Stromal cell of bone marrow (primary cell): Measurements from ENCODE around the gene TSR1.
A peak's percentile ranks its signal among the peaks of the same experiment; 100 is the strongest.
"Not testable (repeated sequence)": the region's sequence is repeated elsewhere in the genome, so short reads cannot be mapped to it uniquely, and the experiment has no call there.

Experiments used
- DNase-seq: peaks from one replicate; pipeline ENCODE4 v3.0.0-alpha.2; 2012; ENCODE audit warnings: low read depth

Gene TSR1

DNA sequence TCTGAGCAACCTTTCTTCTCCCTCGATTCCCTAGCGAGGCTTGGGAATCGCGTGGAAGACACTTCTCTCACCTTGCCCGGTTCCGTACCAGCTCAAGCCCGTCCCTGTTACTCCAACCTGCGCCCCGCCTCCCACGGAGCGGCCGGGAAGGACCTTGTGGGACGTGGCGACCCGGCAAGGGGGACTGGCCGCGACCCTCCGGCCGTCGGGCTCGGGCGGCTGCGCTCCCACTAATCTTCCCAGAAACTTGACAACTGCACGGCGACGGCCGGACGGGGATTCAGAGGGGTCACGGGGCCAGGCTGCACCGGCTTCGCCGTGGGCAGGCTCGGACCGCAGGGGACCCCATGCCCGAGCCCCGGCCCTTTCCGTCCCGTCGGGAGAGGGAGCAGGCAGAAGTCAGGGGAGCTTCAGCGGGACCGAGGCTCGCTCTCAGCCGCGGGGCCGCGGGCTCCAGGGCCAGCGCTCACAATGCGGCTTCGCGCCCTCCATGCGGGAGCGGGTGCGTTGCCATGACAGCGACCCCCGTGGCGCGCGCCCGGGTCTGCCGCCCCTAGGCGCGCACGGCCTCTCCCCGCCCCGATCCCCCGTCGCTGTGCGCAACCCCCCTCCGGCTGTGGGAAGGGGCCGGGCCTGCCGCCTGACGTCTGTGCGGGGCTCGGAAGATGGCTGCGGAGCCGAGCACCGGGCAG, 741 bp upstream of the TSR1 start, which contains the start of gene SGSM2:
Gene SGSM2, plus strand, starts transcription at position 650 of the 692 bp plus-strand sequence. CDS start 188 bp downstream, outside the sequence.
- no peak for DNase-seq

DNA sequence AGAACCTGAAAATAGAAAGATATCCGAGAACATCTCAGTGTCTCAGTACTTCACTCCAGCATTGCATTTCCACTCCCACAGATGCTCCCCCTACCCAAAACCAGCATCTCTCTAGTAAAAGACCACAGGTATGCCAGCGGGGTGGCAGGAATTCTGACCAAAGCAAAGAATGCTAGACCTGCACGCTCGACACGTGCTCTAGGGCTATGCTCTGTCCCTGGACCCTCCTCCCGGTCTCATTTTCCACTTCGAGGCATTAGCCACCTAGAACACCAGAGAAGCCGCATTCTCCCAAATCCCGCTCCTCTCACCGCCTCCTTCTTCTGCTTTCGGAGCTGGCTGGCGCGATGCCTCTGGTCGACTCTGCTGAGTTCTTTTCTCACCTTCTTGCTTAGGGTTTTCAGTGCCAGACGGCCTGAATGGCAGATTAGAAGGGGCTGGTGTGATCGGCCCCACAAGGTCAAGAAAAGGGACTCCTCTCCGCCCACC, 487 bp downstream of the TSR1 start:
- no peak for DNase-seq

DNA sequence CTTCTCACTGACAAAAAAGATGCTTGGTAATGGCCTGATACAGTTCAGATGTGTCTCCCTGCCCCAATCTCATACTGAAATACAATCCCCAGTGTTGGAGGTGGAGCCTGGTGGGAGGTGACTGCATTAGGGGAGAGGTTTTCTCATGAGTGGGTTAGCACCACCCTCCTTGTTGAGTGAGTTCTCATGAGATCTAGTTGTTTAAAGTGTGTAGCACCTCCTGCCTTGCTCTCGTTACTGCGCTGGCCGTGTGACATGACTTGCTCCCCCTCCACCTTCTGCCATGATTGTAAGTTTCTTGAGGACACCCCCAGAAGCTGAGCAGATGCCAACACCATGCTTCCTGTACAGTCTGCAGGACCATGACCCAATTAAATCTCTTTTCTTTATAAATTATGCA, 5.0 kb downstream of the TSR1 start:
- no peak for DNase-seq

DNA sequence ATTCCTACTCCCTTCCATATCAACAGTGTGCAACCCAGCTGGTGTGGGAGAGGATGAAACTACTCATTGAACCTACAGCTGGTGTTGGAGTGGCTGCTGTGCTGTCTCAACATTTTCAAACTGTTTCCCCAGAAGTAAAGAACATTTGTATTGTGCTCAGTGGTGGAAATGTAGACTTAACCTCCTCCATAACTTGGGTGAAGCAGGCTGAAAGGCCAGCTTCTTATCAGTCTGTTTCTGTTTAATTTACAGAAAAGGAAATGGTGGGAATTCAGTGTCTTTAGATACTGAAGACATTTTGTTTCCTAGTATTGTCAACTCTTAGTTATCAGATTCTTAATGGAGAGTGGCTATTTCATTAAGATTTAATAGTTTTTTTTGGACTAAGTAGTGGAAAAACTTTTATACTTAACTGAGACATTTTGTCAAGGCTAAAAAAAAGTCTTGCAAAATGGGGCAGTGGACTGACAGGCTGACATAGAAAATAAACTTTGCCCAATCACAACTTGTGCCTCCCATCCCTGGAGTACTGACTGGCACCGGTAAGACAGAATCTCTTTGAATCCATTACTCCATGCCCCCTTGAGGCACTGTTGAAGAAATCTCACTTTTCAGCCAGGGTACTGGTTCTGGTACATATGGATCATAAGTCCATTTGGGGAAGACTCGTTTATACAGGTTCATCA, 12.5 kb downstream of the TSR1 start:
- no peak for DNase-seq

DNA sequence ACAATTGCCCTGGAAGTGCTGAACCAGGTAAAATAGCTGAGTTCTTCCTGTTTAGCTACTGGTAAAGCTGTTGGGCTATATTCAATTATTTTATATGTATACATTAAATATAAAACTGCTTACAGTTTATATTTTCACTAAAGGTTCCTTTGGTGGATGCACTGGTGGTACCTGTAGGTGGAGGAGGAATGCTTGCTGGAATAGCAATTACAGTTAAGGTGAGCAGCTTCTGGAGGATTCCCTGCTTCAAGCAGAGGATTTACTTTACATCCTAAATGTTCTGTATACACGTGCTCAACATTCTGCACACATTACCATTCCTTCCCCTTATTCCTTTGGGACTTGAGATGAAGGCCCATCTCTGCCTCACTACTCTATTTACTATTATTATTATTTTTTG, 14.9 kb downstream of the TSR1 start:
- no peak for DNase-seq

DNA sequence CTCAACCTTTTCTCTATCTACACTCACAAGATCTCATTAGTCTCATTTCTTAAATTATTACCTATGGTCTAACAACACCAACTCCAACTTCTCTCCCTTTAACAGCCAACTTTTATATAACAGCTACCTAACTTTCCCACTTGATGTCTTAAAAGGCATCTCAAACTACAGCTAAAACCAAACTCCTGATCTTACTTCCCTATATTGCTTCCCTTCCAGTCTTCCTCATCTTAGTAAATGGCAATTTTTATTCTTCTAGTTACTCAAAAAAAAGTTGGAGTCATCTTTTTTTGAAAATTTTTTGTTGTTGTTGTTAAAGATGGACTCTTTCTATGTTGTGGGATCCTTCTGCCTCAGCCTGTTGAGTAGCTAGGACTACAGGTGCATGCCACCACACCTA, 17.2 kb downstream of the TSR1 start:
- no peak for DNase-seq

DNA sequence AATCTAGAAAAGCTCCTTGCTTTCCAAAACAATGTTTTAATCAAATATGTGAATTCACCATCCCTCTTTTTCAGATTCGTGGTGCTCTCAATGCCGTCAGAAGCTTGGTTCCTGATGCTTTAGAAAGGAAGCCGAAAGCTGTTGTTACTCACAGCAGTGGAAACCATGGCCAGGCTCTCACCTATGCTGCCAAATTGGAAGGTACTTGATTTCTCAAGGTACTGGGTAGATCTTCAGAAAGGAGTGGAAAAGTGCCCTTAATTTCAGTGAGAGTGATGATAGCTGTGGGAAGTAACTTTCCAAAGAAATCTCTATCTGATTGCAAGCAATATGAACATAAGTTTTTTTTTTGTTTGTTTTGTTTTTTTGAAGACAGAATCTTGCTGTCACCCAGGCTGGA, 18.5 kb downstream of the TSR1 start:
- no peak for DNase-seq

DNA sequence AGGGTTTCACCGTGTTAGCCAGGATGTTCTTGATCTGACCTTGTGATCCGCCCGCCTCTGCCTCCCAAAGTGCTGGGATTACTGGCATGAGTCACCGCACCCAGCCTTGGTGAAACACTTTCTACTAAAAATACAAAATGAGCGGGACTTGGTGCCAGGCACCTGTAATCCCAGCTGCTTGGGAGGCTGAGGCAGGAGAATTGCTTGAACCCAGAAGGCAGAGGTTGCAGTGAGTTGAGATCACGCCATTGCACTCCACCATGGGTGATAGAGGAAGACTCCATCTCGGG, 19.4 kb downstream of the TSR1 start:
- DNase-seq, result not testable (repeated sequence)

DNA sequence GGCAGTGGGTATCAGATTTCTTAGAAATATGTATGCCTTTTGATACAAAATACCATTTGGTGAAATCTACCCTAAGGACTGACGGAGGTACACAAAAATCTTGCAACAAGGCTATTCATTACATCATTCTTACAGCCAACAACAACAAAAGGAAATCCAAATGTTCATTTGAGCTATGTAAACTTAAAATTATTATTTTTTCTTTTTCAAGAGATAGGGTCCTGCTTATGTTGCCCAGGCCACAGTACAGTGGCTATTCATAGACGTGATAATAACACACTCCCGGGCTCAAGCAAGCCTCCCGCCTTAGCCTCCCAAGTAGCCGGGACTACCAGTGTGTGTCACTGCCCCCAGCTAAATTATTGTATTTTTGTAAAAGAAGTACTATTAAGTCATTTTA, 23.5 kb downstream of the TSR1 start:
- DNase-seq, result no peak

DNA sequence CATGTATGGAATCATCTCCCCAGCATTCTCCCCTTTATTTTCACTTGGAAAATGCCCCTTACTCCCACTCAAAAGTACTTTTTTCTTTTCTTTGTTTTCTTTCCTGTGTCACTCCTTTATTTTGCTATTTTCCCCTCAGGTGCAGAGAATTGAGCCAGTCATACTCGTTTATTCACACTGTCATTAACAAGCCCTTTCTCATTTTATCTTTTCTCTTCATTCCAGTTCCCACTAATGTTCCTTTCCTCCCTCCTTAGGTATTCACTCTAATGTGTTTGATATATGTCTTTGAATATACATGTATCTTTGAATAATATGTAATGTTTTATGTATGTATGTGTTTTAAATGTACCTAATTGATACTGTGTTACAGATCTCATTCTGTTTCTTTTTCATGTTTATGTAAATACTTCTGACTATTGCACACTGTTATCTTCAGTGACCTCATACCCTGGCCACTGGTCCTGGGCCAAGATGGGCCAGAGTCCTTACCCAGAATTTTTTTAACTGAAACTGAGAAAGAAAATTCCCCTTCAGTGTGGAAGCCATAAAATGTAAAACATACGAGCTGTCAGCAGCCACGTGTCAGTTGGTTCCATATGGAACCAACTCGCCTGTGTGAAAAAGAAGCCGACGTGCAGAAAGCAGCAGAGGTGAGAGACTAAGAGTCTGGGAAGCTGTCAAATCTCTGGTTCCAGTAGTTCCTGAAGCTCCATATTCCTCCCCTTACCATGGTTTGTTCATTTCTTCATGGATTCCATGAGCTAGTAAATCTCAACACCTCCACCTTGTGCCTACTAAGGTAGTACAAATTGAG, 26.7 kb downstream of the TSR1 start:
- DNase-seq, result no peak

DNA sequence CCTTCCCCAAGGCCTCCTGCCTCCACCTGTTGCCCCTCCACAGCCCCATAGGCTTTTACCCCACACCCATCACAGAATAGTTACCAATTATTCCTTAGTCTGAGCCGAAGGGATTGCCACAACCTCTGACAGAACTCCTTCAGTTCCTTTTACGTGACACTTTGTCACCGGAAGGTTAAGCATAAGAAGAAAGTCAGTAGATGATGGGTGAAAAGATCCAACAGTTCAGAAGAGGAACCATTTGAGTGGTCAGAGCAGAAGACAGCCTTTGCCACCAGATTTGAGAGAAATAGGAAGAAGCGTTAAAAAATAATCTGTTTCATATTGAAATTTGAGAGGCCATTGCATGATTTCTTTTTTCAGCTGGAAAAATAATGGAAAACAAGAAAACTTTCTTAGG, 31.3 kb downstream of the TSR1 start:
- DNase-seq, result no peak

DNA sequence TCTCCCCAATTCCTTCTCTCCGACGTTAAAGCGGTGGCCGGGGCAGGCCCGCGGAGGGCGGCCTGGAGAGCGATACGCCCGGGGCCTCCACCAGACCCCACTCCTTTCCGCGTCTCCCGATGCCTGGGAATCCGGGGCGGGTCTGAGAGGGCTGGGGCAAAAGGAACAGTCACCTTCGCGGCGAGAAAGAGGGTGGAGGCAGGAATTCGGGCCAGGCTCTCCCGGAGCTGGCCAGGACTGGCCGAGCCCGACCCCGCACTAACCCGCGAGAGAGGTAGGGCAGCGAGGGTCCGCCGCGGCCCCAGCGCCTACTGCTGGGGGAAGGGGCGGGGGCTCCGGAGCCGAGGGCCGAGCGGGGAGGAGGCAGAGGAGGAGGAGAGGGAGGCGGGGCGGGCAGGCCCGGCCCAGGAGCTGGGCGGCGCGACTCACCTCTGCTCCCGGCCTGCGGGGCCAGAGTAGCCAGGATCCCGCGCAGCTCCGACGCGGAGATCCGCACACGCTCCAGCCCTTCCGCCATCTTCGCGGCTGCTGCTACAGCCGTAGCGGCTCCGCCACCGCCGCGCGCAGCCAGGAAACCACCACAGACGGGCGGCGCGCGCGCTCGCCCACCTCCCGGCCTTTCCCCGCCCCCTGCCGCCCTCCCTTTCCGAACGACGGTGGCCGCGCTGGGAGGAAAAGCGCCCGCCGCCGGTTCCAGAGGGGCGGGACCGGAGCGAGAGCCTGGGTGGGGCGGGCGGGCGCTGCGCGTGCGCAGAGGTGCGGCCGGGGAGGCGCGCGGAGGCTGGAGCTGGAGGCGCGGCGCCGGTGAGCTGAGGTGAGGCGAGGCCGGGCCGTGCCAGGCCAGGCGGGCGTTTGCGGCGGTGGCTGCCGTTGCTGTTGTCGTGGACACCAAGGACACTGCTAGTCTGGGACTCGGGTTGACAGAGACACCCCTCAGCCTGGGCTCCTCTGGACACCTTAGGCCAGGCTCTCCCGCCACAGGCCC, 32.8 kb downstream of the TSR1 start, which contains the start of the genes SMG6 and SRR:
Gene SMG6, minus strand, starts transcription at position 582 of the 985 bp plus-strand sequence. Its CDS starts 65 bp downstream, at position 517.
Gene SRR, plus strand, starts transcription at position 747 of the 985 bp plus-strand sequence. CDS start 11,611 bp downstream, outside the sequence.
- DNase-seq, result peak; percentile 79

DNA sequence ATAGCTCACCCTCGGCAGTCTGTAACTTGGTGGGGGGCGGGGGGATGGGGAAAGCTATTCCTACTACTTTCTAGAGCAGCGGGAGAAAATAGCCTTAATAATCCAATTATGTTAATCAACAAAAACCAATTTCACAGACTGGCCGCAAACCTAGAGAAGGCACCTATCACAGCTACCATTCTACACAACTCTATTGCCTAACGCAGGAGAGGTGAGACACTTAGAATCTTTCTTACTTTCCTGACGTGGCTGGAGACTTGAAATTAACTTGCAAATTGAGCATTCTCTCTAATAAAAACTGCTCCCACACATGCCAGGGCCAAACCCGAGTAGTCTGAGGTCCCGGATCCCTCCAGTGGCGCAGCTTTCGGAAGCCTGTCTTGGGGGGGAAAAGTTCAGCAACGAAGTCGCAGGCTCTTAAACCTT, 33.5 kb downstream of the TSR1 start:
- DNase-seq, result no peak

DNA sequence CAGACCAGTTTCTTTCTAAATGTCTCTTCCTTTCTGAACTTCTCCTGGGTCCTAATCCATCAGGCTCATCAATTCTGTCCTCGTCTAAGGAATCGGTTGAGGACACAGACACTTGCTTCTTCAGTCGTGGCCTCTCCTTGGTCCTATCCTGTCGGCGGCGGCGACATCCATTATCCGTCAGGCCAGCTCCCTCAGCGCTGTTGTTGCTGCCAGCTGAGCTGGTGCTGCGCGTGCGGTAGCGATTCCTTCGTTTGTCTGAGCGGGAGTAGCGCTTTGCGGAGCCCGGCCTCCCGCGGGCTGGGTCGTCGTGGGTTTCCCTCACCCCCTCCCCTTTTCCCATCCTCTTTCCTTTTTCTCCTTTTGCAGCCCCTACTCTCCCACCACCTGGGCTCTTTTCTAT, 36.5 kb downstream of the TSR1 start:
- DNase-seq, result no peak

DNA sequence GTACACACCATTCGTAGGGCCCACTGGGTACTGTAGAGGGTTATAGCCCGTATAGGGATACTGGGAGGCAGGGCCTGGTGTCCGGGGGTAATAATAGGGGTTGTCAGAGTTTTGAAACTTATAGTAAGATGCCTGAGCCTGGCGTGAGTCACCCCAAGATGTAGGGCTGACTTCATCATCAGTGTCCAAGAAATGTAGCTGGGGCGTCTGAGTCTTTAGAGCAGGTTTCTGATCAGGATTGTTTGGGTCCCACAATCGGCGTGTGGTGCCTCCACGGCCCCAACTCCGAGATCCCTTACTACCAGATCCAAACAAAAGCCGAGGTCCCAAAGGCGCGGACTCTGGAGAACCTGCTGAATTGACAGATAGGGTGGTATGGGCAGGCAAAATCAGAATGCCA, 37.1 kb downstream of the TSR1 start:
- DNase-seq, result no peak

DNA sequence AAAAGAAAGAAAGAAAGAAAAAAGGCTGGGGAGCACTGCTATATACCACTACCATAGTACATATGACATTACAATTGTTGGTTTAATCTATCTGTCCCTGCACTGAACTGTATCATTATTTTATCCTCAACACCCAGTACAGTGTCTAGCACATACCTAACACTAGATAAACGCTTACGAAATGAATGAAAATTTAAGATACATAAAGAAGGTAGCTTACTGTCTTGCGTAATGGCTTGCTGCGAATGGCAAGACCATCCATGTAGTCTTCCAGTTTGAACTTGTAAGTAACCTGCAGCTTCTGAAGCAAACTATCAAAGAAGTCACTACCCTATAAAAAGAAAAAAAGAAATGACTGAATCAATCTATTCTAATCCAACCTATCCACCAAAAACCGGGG, 39.2 kb downstream of the TSR1 start:
- no peak for DNase-seq

DNA sequence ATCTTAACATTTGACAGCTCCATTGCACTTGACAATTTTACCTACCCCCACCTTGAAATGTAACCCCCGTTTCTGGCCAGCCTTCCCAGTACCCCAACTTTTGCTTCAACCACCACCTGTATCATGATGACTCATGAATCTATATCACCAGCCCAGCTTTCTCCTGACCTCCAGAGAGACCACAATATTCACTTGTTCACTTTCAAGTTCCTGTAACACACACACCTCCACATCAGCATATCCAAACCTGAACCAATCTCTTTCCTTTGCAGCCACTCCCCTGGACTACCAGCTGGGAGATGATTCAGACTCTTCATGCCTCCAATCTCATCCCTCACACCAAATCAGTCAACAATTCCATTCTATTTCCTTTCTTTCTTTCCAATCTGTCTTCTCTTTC, 40.7 kb downstream of the TSR1 start:
- no peak for DNase-seq

DNA sequence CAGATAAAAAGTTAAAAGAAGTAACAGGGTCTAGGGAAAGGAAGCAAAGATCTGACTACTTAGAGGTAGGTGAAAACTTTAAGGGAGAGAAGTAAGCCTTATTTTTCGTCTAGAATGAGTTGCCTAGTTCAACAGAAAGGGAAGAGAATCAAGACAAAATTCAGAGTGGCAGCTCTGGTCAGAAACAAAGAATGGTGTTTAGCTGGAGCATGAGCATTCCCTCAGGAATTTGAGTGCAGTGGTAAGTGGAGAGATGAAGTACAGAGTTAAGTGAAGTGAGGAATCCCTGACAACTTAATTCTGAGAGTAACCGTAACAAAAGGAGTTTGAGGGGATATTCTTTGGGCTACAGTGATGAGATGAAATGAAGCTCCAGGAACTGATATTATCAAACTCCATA, 44.2 kb downstream of the TSR1 start:
- DNase-seq, result no peak

DNA sequence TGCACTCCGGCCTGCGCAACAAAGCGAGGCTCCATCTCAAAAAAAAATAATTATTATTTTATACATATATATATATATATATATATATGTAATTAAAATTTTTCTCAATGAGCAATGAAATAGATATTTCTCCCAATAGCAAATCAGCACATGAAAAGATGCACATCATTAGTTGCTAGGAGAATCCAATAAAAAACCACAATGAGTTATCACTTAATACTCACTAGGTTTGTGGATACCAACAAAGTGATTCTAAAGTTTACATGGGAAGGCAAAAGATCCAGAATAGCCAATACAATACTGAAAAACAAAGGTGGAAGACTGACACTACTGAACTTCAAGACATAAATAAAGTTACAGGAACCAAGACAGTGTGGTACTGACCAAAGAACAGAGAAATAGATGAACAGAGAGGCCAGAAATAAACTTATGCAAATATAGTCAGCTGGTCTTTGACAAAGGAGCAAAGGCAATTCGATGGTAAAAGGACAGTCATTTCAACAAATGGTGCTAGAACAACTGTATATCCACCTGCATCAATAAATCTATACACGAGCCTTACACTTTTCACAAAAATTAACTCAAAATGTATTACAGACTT, 46.3 kb downstream of the TSR1 start:
- DNase-seq, result no peak

DNA sequence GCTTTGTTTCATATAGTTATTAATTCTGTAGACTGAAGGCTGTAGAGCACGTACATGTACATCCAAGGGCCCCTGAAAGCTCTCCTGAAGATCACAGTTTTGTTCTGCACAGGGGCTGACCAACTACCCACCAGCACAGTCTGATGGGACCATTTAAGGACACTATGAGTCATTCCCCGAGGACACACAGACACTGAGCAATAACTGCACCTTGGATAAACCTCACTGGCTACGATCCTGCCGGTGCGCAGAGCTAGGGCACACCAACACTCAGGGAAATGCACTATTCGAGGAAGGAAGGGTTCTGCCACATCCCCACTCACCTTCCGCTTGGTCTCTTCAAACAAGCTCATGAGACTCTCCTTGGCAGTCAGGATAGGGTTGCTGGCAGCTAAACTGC, 53.0 kb downstream of the TSR1 start:
- no peak for DNase-seq

DNA sequence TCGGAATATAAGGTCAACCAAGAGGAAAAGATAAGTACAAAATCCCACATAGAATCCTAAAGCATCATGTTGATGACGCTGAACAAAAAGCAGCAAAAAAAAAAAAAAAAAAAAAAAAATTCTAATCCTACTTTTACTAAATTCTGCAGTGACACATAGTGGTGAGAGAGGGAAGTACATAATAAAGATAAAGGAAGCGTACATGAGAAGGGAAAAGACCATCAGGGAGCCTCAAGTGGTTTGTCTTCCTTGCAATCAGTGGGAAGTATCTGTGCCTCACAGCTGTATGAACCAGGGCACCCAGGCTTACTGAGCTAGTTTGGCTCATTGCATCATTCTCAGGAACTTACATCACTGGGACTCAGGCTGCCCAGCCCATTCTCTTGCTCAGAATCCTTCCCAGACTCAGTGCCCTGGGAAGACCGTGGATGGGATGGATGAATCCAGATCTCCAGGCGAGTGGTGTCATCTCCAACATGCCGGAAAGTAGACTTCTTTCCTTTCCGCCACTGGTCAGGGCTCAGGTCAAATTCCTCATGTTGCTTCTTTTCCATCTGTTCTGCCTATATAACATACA, 53.9 kb downstream of the TSR1 start:
- peak; percentile 69 for DNase-seq
